SK-MEL-5 (cell line): ENCODE results near the gene ADRA2A. TPM values are rescaled to one million over a fixed set of nuclear protein-coding genes. Genes with fewer than 3 reads are reported as not detected.

ENCODE experiments used
- DNase-seq: peaks from one replicate; pipeline ENCODE4 v3.0.0-alpha.2; 2016; ENCODE audit warnings: low read depth, low spot score
- in situ Hi-C: cut with HindIII; loops from 2 replicates; pipeline ENCODE4 v1.10.0; 2016; ENCODE audit warnings: low sequenced_read_pairs, high pct_unique_total_duplicates, low pct_unique_long_range_greater_than_20kb
- total RNA-seq: library from RNA; depleted of rRNA; stranded (reverse); fragments of >200 nt; shearing (Covaris generic); gene quantifications from 2 replicates; pipeline ENCODE4 v1.2.3, GENCODE V29; 2014

ADRA2A gene
- total RNA-seq, 1 experiment from 2014 or later, result 0.53 TPM

DNA sequence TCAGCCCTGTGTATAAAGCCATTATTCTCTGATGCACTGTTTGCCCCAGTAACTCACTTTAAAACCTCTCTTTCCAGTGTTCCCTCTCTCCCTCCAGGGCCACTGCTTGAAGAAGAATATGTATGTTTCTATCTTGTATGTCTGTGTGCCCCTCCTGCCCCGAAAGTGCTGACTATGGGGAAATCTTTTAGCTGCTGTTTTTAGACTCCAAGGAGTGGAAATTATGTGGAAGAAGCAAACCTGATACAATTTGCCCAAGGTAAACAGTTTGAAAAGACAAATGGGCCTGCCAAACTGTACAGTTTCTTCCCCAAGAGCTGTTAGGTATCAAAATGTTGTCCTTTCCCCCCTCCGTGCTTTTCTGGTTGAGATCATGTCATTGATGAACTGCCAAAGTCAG is 3.4 kb downstream of the ADRA2A start:
- in situ Hi-C loops, result no loop called here
- DNase-seq, result no peak

- no peak for DNase-seq
- in situ Hi-C loops, result no loop called here
Observed at GRCh38 chr10:111081595-111081994, 4.8 kb downstream of the ADRA2A start.

DNA sequence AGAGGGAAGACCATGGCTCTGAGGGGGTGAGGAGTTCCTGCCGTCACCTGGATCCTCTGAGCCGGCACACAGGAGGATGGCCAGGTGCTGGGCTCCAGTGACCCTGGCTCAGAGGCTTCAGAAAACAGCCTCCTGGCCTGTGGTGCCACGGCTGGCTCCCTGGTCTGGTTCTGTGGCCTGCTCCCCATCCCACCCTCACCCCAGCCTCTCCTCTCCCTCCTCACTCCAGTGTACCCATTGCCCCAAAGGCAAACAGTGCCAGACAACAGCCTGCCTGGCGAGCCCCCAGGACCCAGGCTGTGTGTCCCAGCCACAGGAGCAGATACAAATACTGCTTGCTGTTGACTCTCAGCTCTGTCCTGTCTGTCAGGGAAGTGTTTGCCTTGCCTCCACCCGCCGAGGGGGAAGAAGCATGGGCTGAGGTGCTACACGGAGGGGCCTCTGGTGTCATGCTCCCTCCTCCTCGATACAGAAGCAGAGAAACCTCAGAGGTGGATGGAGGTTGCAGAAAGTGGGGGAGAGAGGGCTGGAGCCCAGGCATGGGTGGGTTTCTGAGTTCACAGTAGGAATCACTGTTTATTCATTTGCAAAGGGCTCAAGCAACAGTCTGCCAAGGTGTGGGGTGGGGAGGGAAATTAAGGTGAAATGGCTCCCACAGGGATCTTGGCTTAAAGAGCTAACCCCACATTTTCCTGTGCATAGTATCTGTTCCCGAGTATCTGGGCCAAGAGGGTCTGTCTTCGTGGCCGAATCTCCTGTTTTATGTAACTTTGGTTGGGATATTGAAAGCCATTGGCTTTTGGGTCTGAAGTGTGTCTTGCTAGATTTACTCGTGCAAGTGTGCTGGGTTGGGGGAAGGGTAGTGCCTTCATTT is 5.5 kb downstream of the ADRA2A start:
- in situ Hi-C loops, result no loop called here
- no peak for DNase-seq

DNA sequence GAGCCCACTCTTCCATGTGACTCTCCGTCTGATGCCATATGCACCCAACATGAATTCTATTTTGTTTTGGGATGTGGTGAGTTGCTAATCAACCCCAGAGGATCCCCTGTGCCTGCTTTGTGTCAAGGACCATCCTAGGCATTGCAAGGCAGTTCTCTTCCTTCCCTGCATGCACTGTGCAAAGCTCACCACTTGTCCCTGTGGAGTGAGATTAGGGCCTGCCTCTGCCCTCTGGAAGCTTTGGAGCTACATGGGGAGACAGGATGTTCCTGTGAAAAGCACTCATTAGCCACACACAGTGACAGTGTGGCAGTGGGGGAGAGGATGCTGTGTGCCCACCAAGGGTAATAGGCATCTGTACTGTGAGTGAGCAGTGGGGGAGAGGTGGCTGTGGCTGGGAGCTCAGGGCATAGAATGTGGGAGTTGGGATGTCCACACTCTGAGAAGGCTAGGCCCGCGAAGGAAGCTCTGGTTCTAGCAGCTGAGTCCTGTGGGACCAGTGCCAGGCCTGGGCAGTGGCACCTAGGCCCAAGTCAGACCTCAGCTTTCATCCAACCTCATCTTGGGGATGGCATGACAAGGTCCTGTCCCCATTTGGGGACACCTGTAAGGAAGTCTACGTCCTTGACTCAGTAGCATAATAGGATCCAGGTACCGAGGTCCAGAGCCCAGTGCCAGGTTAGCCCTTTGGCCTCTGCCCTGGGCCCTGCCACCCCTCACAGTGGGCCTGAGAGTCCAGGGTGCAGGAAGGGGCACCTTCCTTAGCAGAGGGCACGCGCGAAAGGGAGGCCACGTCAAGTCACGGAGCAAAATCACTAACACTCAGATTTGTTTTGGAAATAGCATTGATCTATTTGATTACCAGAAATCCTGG is 6.6 kb downstream of the ADRA2A start:
- DNase-seq, result no peak
- in situ Hi-C loops, result no loop called here

- DNase-seq, result no peak
- in situ Hi-C loops, result no loop called here
Observed at GRCh38 chr10:111084366-111085255, 7.8 kb downstream of the ADRA2A start.

DNA sequence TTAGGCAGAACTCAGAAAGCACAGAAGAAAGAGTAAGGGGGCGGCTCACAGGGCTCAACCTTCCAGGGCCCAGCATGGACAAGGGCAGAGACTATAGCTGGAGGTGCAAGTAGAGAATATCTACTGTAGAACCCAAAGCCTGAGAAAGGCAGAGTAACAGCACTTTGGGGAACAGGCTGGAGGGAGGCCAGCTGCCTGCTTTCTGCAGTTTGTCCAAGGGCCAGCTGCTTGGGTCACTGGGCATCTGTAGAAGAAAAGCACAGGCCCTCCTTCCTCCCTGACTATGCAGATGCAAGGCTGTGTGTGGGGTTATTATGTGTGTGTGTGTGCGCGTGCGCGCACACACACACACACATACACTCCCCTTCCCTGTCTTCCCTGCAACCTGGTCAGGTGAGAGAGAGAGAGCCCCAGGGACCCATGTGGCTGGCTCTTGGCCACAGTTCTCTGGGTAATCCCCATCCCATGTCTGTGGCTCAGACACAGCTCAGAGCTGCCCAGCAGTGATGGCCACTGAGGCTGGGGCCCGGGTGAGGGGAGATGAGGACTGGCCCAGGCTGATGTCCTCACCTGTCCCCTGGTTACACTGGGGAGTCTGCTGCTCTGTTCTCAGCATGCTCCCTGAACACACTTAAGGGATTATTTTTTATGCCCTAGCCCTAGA is 9.0 kb downstream of the ADRA2A start:
- in situ Hi-C loops, result no loop called here

DNA sequence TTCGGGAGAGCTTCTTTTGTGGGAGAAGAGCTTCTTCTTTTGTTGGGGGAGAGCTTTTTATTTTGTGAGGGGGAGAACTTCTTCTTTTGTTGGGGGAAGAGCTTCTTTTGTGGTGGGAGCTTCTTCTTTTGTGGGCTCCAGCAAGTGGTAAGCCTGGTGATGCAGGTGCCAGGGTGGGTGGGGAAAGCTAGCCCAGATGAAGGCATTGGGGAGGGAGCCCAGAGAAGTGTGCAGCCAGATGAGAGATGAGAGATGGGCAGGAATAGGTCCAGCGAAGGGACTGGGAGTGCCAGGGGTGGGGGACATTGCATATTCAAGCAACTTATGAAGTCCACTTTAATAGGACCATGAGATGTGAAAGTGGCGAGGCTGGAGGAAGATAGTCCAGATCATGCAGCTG is 9.7 kb downstream of the ADRA2A start:
- in situ Hi-C loops, result no loop called here
- DNase-seq, result no peak

More for the DNA sequence above, 9.0 kb downstream of the ADRA2A start:
- DNase-seq, result no peak

DNA sequence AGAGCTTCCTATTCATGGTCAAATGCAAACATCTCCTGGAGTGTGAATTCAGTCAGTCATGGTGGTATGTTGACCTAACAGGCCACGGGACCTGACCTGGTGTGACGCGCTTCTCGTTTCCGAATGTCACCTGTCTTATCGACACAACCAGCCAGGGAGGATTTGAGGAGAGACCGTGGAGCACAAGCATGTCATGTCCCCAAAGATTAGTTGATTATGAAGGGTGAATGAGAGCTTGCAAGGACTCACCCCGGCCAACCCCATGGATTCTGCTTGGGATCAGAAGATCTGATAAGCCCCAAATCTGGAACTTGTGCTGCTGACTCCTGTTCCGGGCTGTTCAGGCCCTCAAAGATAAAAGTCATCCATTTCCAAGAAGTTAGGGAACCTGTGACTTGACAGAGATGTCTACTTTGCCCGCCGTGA is 10.5 kb downstream of the ADRA2A start:
- DNase-seq, result no peak
- in situ Hi-C loops, result no loop called here

DNA sequence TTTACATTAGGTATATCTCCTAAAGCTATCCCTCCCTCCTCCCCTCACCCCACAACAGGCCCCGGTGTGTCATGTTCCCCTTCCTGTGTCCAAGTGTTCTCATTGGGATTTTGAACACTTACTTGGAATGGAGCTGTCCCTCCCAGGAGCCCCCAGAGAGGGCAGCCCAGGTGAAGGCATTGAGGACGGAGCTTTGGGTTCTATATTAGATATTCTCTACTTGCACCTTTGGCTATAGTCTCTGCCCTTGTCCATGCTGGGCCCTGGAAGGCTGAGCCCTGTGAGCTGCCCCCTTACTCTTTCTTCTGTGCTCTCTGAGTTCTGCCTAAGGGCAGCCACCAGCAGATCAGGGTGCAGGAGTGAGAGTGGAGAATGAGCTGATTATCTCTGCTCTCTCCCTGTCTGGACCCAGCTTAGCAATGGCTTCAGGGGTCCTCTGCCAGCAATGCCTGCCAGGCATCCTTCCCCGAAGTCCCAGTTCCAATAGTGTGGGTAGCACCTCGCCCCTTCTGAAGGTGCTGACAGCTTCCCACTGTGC is 11.2 kb downstream of the ADRA2A start:
- no peak for DNase-seq
- in situ Hi-C loops, result no loop called here

DNA sequence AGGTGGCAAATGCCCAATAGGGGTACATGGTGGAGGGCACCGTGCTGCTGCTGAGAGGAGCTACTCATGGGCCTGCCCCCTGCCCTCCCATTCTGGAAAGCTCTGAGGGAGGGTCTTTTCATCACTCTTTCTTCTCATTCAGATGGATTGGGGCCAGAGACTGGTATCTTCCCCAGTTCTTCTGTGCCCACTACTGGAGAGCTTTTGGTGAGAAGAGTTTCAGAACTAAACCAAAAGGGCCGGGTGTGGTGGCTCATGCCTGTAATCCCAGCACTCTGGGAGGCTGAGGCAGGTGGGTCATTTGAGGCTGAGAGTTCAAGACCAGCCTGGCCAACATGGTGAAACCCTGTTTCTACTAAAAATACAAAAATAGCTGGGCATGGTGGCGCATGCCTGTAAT is 12.5 kb downstream of the ADRA2A start:
- DNase-seq, result no peak
- in situ Hi-C loops, result no loop called here

- DNase-seq, result no peak
- in situ Hi-C loops, result no loop called here
Observed at GRCh38 chr10:111091833-111092232, 15.0 kb downstream of the ADRA2A start.

- in situ Hi-C loops, result no loop called here
- no peak for DNase-seq
Observed at GRCh38 chr10:111093741-111094380, 17.0 kb downstream of the ADRA2A start.

DNA sequence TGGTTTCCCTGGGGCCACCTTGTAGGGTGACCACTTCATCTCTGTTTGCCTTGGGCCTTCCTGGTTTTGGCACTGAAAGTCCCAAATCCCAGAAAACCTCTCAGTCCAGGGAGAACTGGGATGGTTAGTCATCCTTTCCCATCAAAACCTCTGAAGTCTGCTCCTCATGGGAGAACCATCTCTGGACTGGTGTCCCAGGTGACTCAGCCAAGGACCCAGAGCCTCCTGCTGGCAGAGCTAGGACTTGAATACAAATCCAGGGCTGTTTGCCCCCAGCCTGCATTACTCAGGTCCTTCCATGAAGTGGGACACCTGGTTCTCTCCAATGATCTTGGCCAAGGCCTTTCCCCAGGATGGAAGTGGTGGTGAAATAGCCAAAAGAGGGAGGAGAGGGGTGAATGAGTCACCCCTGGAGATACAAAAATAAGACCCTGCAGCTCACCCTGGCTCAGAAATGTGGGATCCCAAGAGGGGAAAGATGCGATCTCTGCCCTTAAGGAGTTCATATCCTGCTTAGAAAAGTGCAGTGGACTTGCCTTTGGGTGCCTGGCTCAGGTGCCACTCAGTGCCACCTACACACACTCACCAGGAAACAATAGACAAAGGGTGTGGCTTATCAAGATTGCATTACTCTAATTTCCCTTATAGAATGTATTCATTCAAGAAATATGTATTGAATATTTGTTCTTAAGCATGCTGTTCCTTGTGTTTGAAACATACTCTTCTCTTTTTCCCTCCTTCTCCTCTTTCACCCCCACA is 22.0 kb downstream of the ADRA2A start:
- in situ Hi-C loops, result no loop called here
- peak; percentile 5 for DNase-seq

DNA sequence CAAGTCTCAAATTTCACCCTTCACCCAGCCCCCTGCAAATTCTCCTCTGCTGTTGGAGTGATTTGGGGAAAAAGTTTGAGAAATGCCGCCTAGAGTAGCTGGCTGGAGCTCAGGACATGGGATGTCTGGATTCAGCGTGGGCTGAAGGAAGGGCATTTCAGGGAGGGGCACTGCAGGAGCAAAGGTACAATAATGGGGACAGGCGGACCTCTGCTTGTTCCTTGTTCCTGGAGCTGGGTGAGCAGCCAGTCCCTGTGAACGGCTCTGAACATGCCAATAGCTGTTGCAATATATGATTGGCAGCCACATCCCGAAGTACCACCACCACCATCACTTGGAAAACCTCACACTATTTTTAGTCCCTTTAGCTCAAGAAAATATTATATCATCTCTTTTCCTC is 23.4 kb downstream of the ADRA2A start:
- in situ Hi-C loops, result no loop called here

DNA sequence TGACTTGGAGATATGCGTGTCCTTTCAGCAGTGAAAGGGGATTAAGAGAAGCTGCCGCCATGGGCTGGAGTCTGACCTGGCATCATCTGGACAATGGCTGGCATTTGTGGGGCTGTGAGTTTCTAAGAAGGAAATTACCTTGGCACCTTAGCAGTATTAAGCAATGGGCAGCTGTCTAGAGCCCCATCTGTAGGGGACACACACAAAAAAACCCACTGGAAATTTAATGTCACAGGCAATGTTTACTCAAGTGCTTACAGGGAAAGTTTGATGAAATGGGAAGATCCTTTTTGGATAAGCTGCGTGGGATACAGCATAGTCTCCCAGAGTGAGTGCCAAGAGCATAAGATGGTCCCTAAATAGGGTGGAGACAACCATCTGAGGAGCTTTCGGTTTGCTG is 25.0 kb downstream of the ADRA2A start:
- in situ Hi-C loops, result no loop called here
- no peak for DNase-seq

More for the DNA sequence above, 23.4 kb downstream of the ADRA2A start:
- DNase-seq, result no peak

DNA sequence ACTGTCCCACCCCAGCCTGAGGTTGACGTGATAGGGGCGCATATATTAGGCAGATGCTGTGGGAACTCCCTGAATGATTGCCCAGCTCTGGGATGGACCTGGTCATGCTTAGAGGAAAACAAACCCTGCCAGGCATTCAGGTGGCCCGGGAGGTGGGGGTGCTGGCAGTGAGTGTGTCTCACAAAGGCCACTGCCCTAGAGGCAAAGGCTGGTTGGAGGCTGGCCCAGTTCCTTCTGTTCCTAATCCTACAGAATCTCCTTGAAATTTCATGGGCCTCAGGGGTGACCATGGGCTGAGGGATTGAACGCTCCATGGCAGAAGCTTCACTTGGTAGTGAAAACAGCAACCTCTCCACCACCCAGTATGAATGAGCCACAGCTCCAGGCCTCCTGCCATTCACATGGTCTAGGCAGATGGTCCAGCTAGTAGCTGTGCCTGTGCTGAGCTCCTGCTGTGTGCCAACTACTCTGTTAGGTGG is 25.6 kb downstream of the ADRA2A start:
- in situ Hi-C loops, result no loop called here

More for the DNA sequence above, 25.6 kb downstream of the ADRA2A start:
- no peak for DNase-seq
